Stomach (tissue), 9 donors: ENCODE data around the gene ASZ1. TPM values are rescaled to one million over a fixed set of nuclear protein-coding genes. Genes with fewer than 3 reads are reported as not detected.

Experiments
- DNase-seq, 2 donors: peaks; one replicate each; pipeline versions ENCODE4 v3.0.0 to v3.0.0-alpha.2; 2013 to 2019
- H3K27ac ChIP-seq, 5 donors: fragments of 200-600 bp in 4 of 5; sonication (generic) in 4 of 5; one replicate each; pipeline ENCODE4 v1.5.1; 2013 to 2019; ENCODE audit warnings: mild to moderate bottlenecking in 1 of 5, moderate library complexity in 1 of 5
- H3K27me3 ChIP-seq, 3 donors: fragments of 200-600 bp; sonication (generic); one replicate each; pipeline ENCODE4 v1.5.1; 2017 to 2019; ENCODE audit warnings: mixed run types in 1 of 3
- H3K36me3 ChIP-seq, 4 donors: fragments of 200-600 bp; sonication (generic); 1 replicate in 3 of 4; 2 replicates in 1 of 4; pipeline ENCODE4 v1.5.1; 2016 to 2019
- H3K4me1 ChIP-seq, 4 donors: fragments of 200-600 bp; sonication (generic); one replicate each; pipeline ENCODE4 v1.5.1; 2016 to 2019
- H3K4me3 ChIP-seq, 4 donors: fragments of 200-600 bp; sonication (generic) in 3 of 4; one replicate each; pipeline ENCODE4 v1.5.1; 2016 to 2019; ENCODE audit warnings: mild to moderate bottlenecking in 1 of 4
- H3K9me3 ChIP-seq, 4 donors: fragments of 200-600 bp; sonication (generic); one replicate each; pipeline ENCODE4 v1.5.1; 2016 to 2019
- EP300 ChIP-seq: sonication (generic); formaldehyde crosslinking; IDR thresholded peaks from one replicate; pipeline ENCODE4 v1.6.1; 2017; ENCODE audit warnings: antibody characterized with exemption
- POLR2A ChIP-seq, 4 donors: fragments of 450-650 bp; IDR thresholded peaks; one replicate each; pipeline ENCODE4 v1.6.1; 2016; ENCODE audit warnings: antibody characterized with exemption in 4 of 4, control low read depth in 2 of 4, mild to moderate bottlenecking in 1 of 4, moderate library complexity in 1 of 4
- POLR2AphosphoS5 ChIP-seq, 3 donors: sonication (generic); formaldehyde crosslinking; IDR thresholded peaks; one replicate each; pipeline ENCODE4 v1.6.1; 2016; ENCODE audit warnings: antibody characterized with exemption in 3 of 3
- WGBS, 5 donors: extraction: QIAGEN DNeasy Blood & Tissue Kit in 3 of 5; methylation state at CpG; one replicate each; pipeline versions ENCODE4 v1.1.5 to v1.1.7; 2013 to 2018; 5-methylcytosine and 5-hydroxymethylcytosine counted together
- intact Hi-C: fragments of 100-400 bp; cut with DNase I; formaldehyde crosslinking; loops from one replicate; pipeline ENCODE4 v1.15.1; 2023; ENCODE audit warnings: low total_unique reads
- polyA plus RNA-seq, 3 donors: library from polyadenylated mRNA; stranded (reverse); fragments of 200-250 nt; gene quantifications; one replicate each; pipeline ENCODE4 v1.2.3, GENCODE V29; 2013
- total RNA-seq, 5 donors: library from RNA; depleted of rRNA; stranded (reverse); fragments of >200 nt; gene quantifications; one replicate each; pipeline versions ENCODE4 v1.1.0 to v1.2.3, GENCODE V29; 2014 to 2016
- TF ChIP-seq, protein P1 (sequence below), 7 experiments: fragments of 450-650 bp in 4 of 7; fragments of 200-600 bp in 3 of 7; sonication (generic) in 3 of 7; IDR thresholded peaks; one replicate each; pipeline ENCODE4 v1.5.1; 2016 to 2019; ENCODE audit warnings: antibody characterized with exemption in 7 of 7, control low read depth in 2 of 7, mild to moderate bottlenecking in 1 of 7
- donor health status: healthy with polysubstance abuse.
- donor health status: Bipolar disorder and iron deficiency.
- donor health status: healthy.

ASZ1 gene
- total and polyA plus RNA-seq, 8 donors: not detected

DNA sequence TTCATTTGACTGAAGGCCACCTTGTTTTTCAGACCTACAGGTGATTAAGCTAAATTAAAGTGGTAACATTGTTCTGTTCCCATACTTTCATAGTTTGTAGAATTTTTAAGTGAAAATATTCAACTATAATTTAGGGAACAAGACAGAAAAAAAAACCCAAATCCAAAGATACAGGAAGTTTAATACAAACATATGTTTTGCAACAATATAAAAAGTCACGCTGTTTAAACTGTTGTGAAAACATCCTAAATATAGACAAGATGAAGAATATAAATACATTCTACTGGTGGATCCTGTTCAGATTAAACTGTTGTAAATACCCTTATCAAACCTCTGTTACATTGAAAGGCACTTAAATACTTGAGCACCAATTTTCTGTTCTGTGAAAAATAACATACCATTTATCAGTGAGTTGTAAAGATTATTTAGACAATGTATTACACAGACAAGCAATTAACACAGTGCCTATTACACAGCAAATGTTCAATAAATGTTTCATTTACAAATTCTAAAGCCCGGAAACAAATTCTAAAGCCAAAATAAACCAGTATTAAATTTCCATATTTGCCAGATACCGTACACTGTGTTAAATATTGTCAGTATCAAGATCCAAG lies 14.2 kb downstream of the ASZ1 start:
- no peak for TF ChIP-seq POLR2A (IDR thresholded peaks at IDR 0.05)
- no peak for TF ChIP-seq POLR2AphosphoS5 (IDR thresholded peaks at IDR 0.05)
- TF ChIP-seq, protein P1, sequence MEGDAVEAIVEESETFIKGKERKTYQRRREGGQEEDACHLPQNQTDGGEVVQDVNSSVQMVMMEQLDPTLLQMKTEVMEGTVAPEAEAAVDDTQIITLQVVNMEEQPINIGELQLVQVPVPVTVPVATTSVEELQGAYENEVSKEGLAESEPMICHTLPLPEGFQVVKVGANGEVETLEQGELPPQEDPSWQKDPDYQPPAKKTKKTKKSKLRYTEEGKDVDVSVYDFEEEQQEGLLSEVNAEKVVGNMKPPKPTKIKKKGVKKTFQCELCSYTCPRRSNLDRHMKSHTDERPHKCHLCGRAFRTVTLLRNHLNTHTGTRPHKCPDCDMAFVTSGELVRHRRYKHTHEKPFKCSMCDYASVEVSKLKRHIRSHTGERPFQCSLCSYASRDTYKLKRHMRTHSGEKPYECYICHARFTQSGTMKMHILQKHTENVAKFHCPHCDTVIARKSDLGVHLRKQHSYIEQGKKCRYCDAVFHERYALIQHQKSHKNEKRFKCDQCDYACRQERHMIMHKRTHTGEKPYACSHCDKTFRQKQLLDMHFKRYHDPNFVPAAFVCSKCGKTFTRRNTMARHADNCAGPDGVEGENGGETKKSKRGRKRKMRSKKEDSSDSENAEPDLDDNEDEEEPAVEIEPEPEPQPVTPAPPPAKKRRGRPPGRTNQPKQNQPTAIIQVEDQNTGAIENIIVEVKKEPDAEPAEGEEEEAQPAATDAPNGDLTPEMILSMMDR (IDR thresholded peaks at IDR 0.05): no peak
- TF ChIP-seq EP300: no peak
- 26 to 47% (median 38%) methylated on average over 3 of the region's 3 CpGs for WGBS, 5 donors
- H3K36me3 ChIP-seq: no peaks in the 10 kb centered on the region
- no peaks in the 10 kb centered on the region for H3K27me3 ChIP-seq
- no peaks in the 10 kb centered on the region for H3K9me3 ChIP-seq
- intact Hi-C loops: no loop called here
- no peak overlapping the region for H3K4me3 ChIP-seq
- DNase-seq: no peak
- no peaks in the 10 kb centered on the region for H3K4me1 ChIP-seq
- no peak overlapping the region for H3K27ac ChIP-seq

DNA sequence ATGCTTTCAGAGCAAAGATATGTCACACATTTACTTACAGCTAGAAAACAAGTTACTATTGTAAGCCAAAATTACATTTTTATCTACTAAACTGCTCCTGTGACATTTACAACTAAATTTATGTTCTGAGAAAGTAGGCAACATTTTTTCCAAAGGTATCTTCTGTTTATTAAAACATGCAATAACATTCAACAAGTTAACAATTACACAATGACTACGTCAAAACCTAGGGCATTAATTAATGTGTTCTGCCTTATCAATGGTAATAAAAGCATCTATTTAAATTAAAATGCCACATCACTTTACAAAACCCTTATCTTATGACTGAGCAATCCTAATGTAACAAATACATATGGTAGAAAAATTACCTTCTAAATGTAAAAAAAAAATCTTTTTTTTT lies 14.9 kb downstream of the ASZ1 start:
- Histone ChIP-seq H3K4me3 (no peak overlapping the region), H3K27me3 (no peaks in the 10 kb centered on the region), H3K4me1 (no peaks in the 10 kb centered on the region), H3K9me3 (no peaks in the 10 kb centered on the region), H3K36me3 (no peaks in the 10 kb centered on the region), H3K27ac (no peak overlapping the region)
- WGBS, 5 donors: 55 to 73% (median 62%) methylated on average over 1 of the region's 1 CpG
- DNase-seq: no peak
- intact Hi-C loops: no loop called here
- TF ChIP-seq, protein P1 (IDR thresholded peaks at IDR 0.05): no peak
- TF ChIP-seq POLR2AphosphoS5 (IDR thresholded peaks at IDR 0.05): no peak
- no peak for TF ChIP-seq EP300
- no peak for TF ChIP-seq POLR2A (IDR thresholded peaks at IDR 0.05)

DNA sequence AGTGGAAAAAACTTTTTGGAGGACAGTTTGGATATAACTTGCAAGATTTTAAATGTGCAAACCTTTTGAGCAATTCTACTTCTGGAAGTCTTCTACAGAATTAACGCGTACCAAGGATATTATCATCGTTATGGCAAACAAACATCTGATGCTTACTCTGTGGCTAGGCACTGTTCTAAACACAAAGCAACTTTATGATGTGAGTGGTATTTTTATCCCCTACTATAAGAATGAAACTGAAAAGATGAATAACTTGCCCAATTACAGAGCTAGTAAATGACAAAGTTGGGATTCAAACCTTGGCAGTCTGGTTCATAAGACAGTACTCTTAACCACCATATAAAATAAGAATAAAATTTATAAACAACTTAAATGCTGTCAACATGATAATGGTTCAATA lies 15.8 kb downstream of the ASZ1 start:
- Histone ChIP-seq H3K4me1 (no peaks in the 10 kb centered on the region), H3K36me3 (no peaks in the 10 kb centered on the region), H3K4me3 (no peak overlapping the region), H3K27me3 (no peaks in the 10 kb centered on the region), H3K9me3 (no peaks in the 10 kb centered on the region), H3K27ac (no peak overlapping the region)
- TF ChIP-seq EP300 (no peak), POLR2A (IDR thresholded peaks at IDR 0.05) (no peak), POLR2AphosphoS5 (IDR thresholded peaks at IDR 0.05) (no peak)
- TF ChIP-seq, protein P1 (IDR thresholded peaks at IDR 0.05): no peak
- 76 to 91% (median 84%) methylated on average over 3 of the region's 3 CpGs for WGBS, 5 donors
- intact Hi-C loops: no loop called here
- DNase-seq: no peak

DNA sequence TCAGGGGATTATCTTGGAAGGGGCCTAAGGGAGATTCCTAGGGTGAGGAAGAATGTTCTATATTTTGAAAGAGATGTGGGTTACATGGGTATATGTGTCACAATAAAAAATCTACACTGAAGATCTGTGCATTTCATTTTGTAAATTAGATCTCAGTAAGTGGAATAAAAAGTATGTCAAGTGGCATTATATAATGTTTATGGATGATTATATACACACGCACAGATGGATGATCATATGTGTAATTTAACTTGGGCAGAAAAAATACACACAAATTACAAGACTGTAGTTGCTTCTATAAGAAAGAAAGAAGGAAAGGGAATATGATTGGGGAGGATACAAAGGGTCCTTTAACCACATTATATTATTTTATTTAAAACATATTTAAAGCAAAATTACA lies 18.5 kb downstream of the ASZ1 start:
- WGBS, 5 donors: 83 to 90% (median 86%) methylated on average over 1 of the region's 1 CpG
- intact Hi-C loops: no loop called here
- Histone ChIP-seq H3K9me3 (no peaks in the 10 kb centered on the region), H3K4me3 (no peak overlapping the region), H3K27me3 (no peaks in the 10 kb centered on the region), H3K36me3 (no peaks in the 10 kb centered on the region), H3K27ac (no peak overlapping the region), H3K4me1 (no peaks in the 10 kb centered on the region)
- TF ChIP-seq EP300 (no peak), POLR2AphosphoS5 (IDR thresholded peaks at IDR 0.05) (no peak), POLR2A (IDR thresholded peaks at IDR 0.05) (no peak)
- TF ChIP-seq, protein P1 (IDR thresholded peaks at IDR 0.05): no peak
- no peak for DNase-seq
